ENCODE results near the gene LCNL1.

LCNL1 gene

GRCh38 chr9:136982232-136983051, at the start of gene LCNL1:
Gene LCNL1 (plus strand): TSS chr9:136982993. CDS start chr9:136983587, 594 bp downstream.
- no peak for DNase-seq (ENCODE audit: low spot score)

- DNase-seq (ENCODE audit: low spot score): no peak
Observed at GRCh38 chr9:136934277-136934676, 48.5 kb upstream of the LCNL1 start.

- DNase-seq (ENCODE audit: low spot score): no peak
Observed at GRCh38 chr9:136935651-136936050, 47.1 kb upstream of the LCNL1 start.

GRCh38 chr9:136936645-136937170, 46.1 kb upstream of the LCNL1 start:
- no peak for DNase-seq (ENCODE audit: low spot score)

GRCh38 chr9:136937186-136938001, 45.4 kb upstream of the LCNL1 start:
- DNase-seq (ENCODE audit: low spot score): no peak

GRCh38 chr9:136939431-136939995, 43.3 kb upstream of the LCNL1 start:
- no peak for DNase-seq (ENCODE audit: low spot score)

GRCh38 chr9:136939996-136940525, 42.7 kb upstream of the LCNL1 start:
- DNase-seq (ENCODE audit: low spot score): no peak

- no peak for DNase-seq (ENCODE audit: low spot score)
Observed at GRCh38 chr9:136940526-136941230, 42.1 kb upstream of the LCNL1 start.

GRCh38 chr9:136941231-136942111, 41.3 kb upstream of the LCNL1 start:
- no peak for DNase-seq (ENCODE audit: low spot score)

GRCh38 chr9:136942112-136942880, 40.5 kb upstream of the LCNL1 start:
- DNase-seq (ENCODE audit: low spot score): no peak

GRCh38 chr9:136942881-136943230, 39.9 kb upstream of the LCNL1 start:
- DNase-seq (ENCODE audit: low spot score): no peak

GRCh38 chr9:136943291-136944211, 39.2 kb upstream of the LCNL1 start:
- no peak for DNase-seq (ENCODE audit: low spot score)

GRCh38 chr9:136944212-136944518, 38.6 kb upstream of the LCNL1 start:
- no peak for DNase-seq (ENCODE audit: low spot score)

GRCh38 chr9:136944519-136945332, 38.1 kb upstream of the LCNL1 start, which contains the start of the genes C8G and FBXW5:
Gene C8G (plus strand): TSS chr9:136945243. CDS start chr9:136945321, 78 bp downstream.
Gene FBXW5 (minus strand): TSS chr9:136944738. CDS start chr9:136944083, 655 bp downstream.
- DNase-seq (ENCODE audit: low spot score): peak; percentile 88

- no peak for DNase-seq (ENCODE audit: low spot score)
Observed at GRCh38 chr9:136945333-136946227, 37.2 kb upstream of the LCNL1 start.

GRCh38 chr9:136946228-136947027, 36.4 kb upstream of the LCNL1 start:
- DNase-seq (ENCODE audit: low spot score): no peak
